GM21825 (cell line): Measurements from ENCODE around the gene CEP170.
"Not testable (repeated sequence)": the region's sequence is repeated elsewhere in the genome, so short reads cannot be mapped to it uniquely, and the experiment has no call there.

Experiments used
- ATAC-seq: cut with Tn5 transposase; IDR thresholded peaks from one replicate; pipeline ENCODE4 v1.9.1; 2021; ENCODE audit warnings: mild to moderate bottlenecking, moderate library complexity; ENCODE audit not compliant: unreplicated experiment

Gene CEP170

GRCh38 chr1:243236604-243237252 lies 18.4 kb downstream of the CEP170 start:
- ATAC-seq = peak; percentile 78

GRCh38 chr1:243234978-243235647 lies 20.0 kb downstream of the CEP170 start:
- ATAC-seq = no peak

GRCh38 chr1:243233908-243234307 lies 21.2 kb downstream of the CEP170 start:
- no peak for ATAC-seq

- ATAC-seq = no peak
Measured at GRCh38 chr1:243230914-243231313, 24.2 kb downstream of the CEP170 start.

- ATAC-seq = no peak
Measured at GRCh38 chr1:243229526-243229925, 25.6 kb downstream of the CEP170 start.

GRCh38 chr1:243227622-243228021 lies 27.5 kb downstream of the CEP170 start:
- no peak for ATAC-seq

GRCh38 chr1:243218059-243218458 lies 37.0 kb downstream of the CEP170 start:
- ATAC-seq = no peak

- no peak for ATAC-seq
Measured at GRCh38 chr1:243217349-243217748, 37.7 kb downstream of the CEP170 start.

- no peak for ATAC-seq
Measured at GRCh38 chr1:243216741-243217140, 38.3 kb downstream of the CEP170 start.

GRCh38 chr1:243215276-243215875 lies 39.7 kb downstream of the CEP170 start:
- ATAC-seq = not testable (repeated sequence)

- no peak for ATAC-seq
Measured at GRCh38 chr1:243213045-243213787, 41.9 kb downstream of the CEP170 start.

- ATAC-seq = not testable (repeated sequence)
Measured at GRCh38 chr1:243211984-243212383, 43.1 kb downstream of the CEP170 start.

GRCh38 chr1:243205026-243205501 lies 50.0 kb downstream of the CEP170 start:
- ATAC-seq = not testable (repeated sequence)

- ATAC-seq = not testable (repeated sequence)
Measured at GRCh38 chr1:243204336-243204735, 50.7 kb downstream of the CEP170 start.

GRCh38 chr1:243203196-243203595 lies 51.9 kb downstream of the CEP170 start:
- ATAC-seq = not testable (repeated sequence)

GRCh38 chr1:243201316-243201715 lies 53.8 kb downstream of the CEP170 start:
- not testable (repeated sequence) for ATAC-seq

- not testable (repeated sequence) for ATAC-seq
Measured at GRCh38 chr1:243197524-243197923, 57.6 kb downstream of the CEP170 start.

- ATAC-seq = not testable (repeated sequence)
Measured at GRCh38 chr1:243193330-243193729, 61.8 kb downstream of the CEP170 start.

- not testable (repeated sequence) for ATAC-seq
Measured at GRCh38 chr1:243186201-243186995, 68.7 kb downstream of the CEP170 start.

- not testable (repeated sequence) for ATAC-seq
Measured at GRCh38 chr1:243184787-243185186, 70.3 kb downstream of the CEP170 start.
